Motor neuron (in vitro differentiated cells): ENCODE data around the gene FNTB. TPM values are rescaled to one million over a fixed set of nuclear protein-coding genes. Genes with fewer than 3 reads are reported as not detected.

Experiments used
- ATAC-seq, 8 experiments: fragments of 200-7000 bp; cut with Tn5 transposase; replicated peaks in 6 of 8; 2 replicates each; pipeline ENCODE4 v1.8.0; 2021; ENCODE audit warnings: mild to moderate bottlenecking in 8 of 8, moderate library complexity in 8 of 8
- H3K27ac ChIP-seq, 2 donors: fragments of 250-450 bp; sonication (Bioruptor Pico); 2 replicates each; pipeline ENCODE4 v1.9.0; 2021; ENCODE audit warnings: antibody characterized with exemption in 2 of 2, mild to moderate bottlenecking in 2 of 2, moderate library complexity in 1 of 2
- H3K4me1 ChIP-seq, 2 donors: fragments of 250-450 bp; sonication (Bioruptor Pico); replicated peaks in 1 of 2; 2 replicates each; pipeline ENCODE4 v1.6.1; 2021; ENCODE audit warnings: antibody characterized with exemption in 2 of 2, mild to moderate bottlenecking in 2 of 2, moderate library complexity in 1 of 2
- H3K4me3 ChIP-seq, 5 donors: fragments of 250-450 bp; sonication (Bioruptor Pico); 2 replicates each; pipeline ENCODE4 v1.9.0; 2021; ENCODE audit warnings: antibody characterized with exemption in 5 of 5, mild to moderate bottlenecking in 5 of 5, moderate library complexity in 4 of 5
- WGBS, 10 experiments: fragments of 450-650 bp; shearing (Covaris generic); methylation state at CpG; one replicate each; pipeline ENCODE4 v1.0.0; 2022; 5-methylcytosine and 5-hydroxymethylcytosine counted together
- in situ Hi-C, 9 experiments: fragments of 400-800 bp; cut with MboI; loops; one replicate each; pipeline ENCODE4 v1.15.0; 2021; ENCODE audit warnings: low sequenced_read_pairs in 9 of 9, low pct_unique_long_range_greater_than_20kb in 2 of 9; ENCODE audit not compliant: unreplicated experiment in 9 of 9
- total RNA-seq, 8 experiments: library from RNA; unstranded; fragments of 300-600 nt; gene quantifications; 2 replicates each; pipeline versions ENCODE4 v1.2.3 to v1.2.4, GENCODE V29; 2022

Gene FNTB
- total RNA-seq, 8 experiments from 2014 or later: 12.7 to 22.5 (median 15.5) TPM

- in situ Hi-C loops: no loop called here
- H3K27ac ChIP-seq: no peak overlapping the region
- no peaks in the 10 kb centered on the region for H3K4me1 ChIP-seq
- no peak overlapping the region for H3K4me3 ChIP-seq
- peak in 1 of 8 experiments; percentile 19 for ATAC-seq
Measured at GRCh38 chr14:65057695-65058094, 71.0 kb downstream of the FNTB start.

GRCh38 chr14:65062096-65063075 lies 75.7 kb downstream of the FNTB start:
- Histone ChIP-seq H3K27ac (no peak overlapping the region), H3K4me1 (no peaks in the 10 kb centered on the region), H3K4me3 (no peak overlapping the region)
- in situ Hi-C loops: no loop called here
- ATAC-seq: no peak
- WGBS, 10 experiments: 33 to 100% (median 91%) methylated on average over 1 to 7 of the region's 16 CpGs; no CpG with 5 or more reads in 2 of the 10 experiments

- Histone ChIP-seq H3K4me1 (no peaks in the 10 kb centered on the region), H3K4me3 (no peak overlapping the region), H3K27ac (no peak overlapping the region)
- WGBS, 10 experiments: 97 to 100% (median 100%) methylated on average over 1 to 4 of the region's 7 CpGs; no CpG with 5 or more reads in 5 of the 10 experiments
- no peak for ATAC-seq
- in situ Hi-C loops: no loop called here
Measured at GRCh38 chr14:65065719-65066118, 79.0 kb downstream of the FNTB start.

- 50 to 100% (median 80%) methylated on average over 1 to 3 of the region's 5 CpGs; no CpG with 5 or more reads in 3 of the 10 experiments for WGBS, 10 experiments
- in situ Hi-C loops: no loop called here
- peak in 1 of 8 experiments; percentile 2 for ATAC-seq
- H3K27ac ChIP-seq: no peak overlapping the region
- no peak overlapping the region for H3K4me3 ChIP-seq
- no peaks in the 10 kb centered on the region for H3K4me1 ChIP-seq
Measured at GRCh38 chr14:65069874-65070413, 83.2 kb downstream of the FNTB start.

GRCh38 chr14:65070471-65070976 lies 83.8 kb downstream of the FNTB start:
- Histone ChIP-seq H3K4me3 (no peak overlapping the region), H3K4me1 (no peaks in the 10 kb centered on the region), H3K27ac (no peak overlapping the region)
- peak; percentile 38 to 87 (median 55) for ATAC-seq
- WGBS, 10 experiments: 0 to 90% (median 43%) methylated on average over 1 to 4 of the region's 12 CpGs; no CpG with 5 or more reads in 4 of the 10 experiments
- in situ Hi-C loops: no loop called here

- WGBS, 10 experiments: 80 to 100% (median 81%) methylated on average over 1 to 3 of the region's 3 CpGs; no CpG with 5 or more reads in 7 of the 10 experiments
- Histone ChIP-seq H3K4me3 (no peak overlapping the region), H3K4me1 (no peaks in the 10 kb centered on the region), H3K27ac (no peak overlapping the region)
- in situ Hi-C loops: no loop called here
- no peak for ATAC-seq
Measured at GRCh38 chr14:65071544-65071943, 84.8 kb downstream of the FNTB start.

- H3K27ac ChIP-seq: no peak overlapping the region
- 67 to 100% (median 94%) methylated on average over 1 to 4 of the region's 6 CpGs; no CpG with 5 or more reads in 3 of the 10 experiments for WGBS, 10 experiments
Measured at GRCh38 chr14:65072256-65072655, 85.6 kb downstream of the FNTB start.

GRCh38 chr14:65072937-65073336 lies 86.2 kb downstream of the FNTB start:
- H3K27ac ChIP-seq: no peak overlapping the region
- no peak overlapping the region for H3K4me3 ChIP-seq
- in situ Hi-C loops: no loop called here
- WGBS, 10 experiments: 100% methylated on average over 1 of the region's 1 CpG; no CpG with 5 or more reads in 7 of the 10 experiments
- no peaks in the 10 kb centered on the region for H3K4me1 ChIP-seq
- ATAC-seq: no peak

More at GRCh38 chr14:65072256-65072655, 85.6 kb downstream of the FNTB start:
- Histone ChIP-seq H3K4me3 (no peak overlapping the region), H3K4me1 (no peaks in the 10 kb centered on the region)
- in situ Hi-C loops: no loop called here
- no peak for ATAC-seq

GRCh38 chr14:65073605-65074201 lies 87.0 kb downstream of the FNTB start:
- Histone ChIP-seq H3K4me1 (no peaks in the 10 kb centered on the region), H3K4me3 (no peak overlapping the region), H3K27ac (no peak overlapping the region)
- 90 to 100% (median 93%) methylated on average over 1 to 4 of the region's 4 CpGs; no CpG with 5 or more reads in 5 of the 10 experiments for WGBS, 10 experiments
- ATAC-seq: no peak
- in situ Hi-C loops: no loop called here

GRCh38 chr14:65074449-65075150 lies 87.9 kb downstream of the FNTB start:
- no peak overlapping the region for H3K4me3 ChIP-seq
- ATAC-seq: no peak
- H3K4me1 ChIP-seq: no peaks in the 10 kb centered on the region
- no peak overlapping the region for H3K27ac ChIP-seq
- in situ Hi-C loops: no loop called here
- WGBS, 10 experiments: 20 to 100% (median 70%) methylated on average over 1 to 2 of the region's 3 CpGs; no CpG with 5 or more reads in 3 of the 10 experiments

- no peaks in the 10 kb centered on the region for H3K4me1 ChIP-seq
- no peak for ATAC-seq
- in situ Hi-C loops: no loop called here
Measured at GRCh38 chr14:65075628-65076325, 89.1 kb downstream of the FNTB start.

GRCh38 chr14:65077318-65077717 lies 90.6 kb downstream of the FNTB start:
- Histone ChIP-seq H3K4me3 (no peak overlapping the region), H3K4me1 (no peaks in the 10 kb centered on the region), H3K27ac (no peak overlapping the region)
- in situ Hi-C loops: no loop called here
- no peak for ATAC-seq
- WGBS, 10 experiments: 100% methylated on average over 1 to 2 of the region's 2 CpGs; no CpG with 5 or more reads in 6 of the 10 experiments

More at GRCh38 chr14:65075628-65076325, 89.1 kb downstream of the FNTB start:
- H3K27ac ChIP-seq: no peak overlapping the region
- WGBS, 10 experiments: 86 to 100% (median 95%) methylated on average over 2 to 10 of the region's 17 CpGs
- no peak overlapping the region for H3K4me3 ChIP-seq
